DND-41 (cell line): ENCODE results near the gene GUCA2B.

ENCODE experiments used
- EZH2 ChIP-seq: IDR thresholded peaks from 3 replicates; pipeline ENCODE4 v1.6.1; 2012; ENCODE audit warnings: borderline replicate concordance, low read depth, mild to moderate bottlenecking, moderate library complexity, low read length, inconsistent platforms; ENCODE audit not compliant: severe bottlenecking
- TF ChIP-seq, protein P1 (sequence below): IDR thresholded peaks from 2 replicates; pipeline ENCODE4 v1.5.1; 2012; ENCODE audit warnings: borderline replicate concordance, low read length, moderate library complexity, mild to moderate bottlenecking; ENCODE audit not compliant: poor library complexity, severe bottlenecking; ENCODE audit errors: extremely low read depth

DNA sequence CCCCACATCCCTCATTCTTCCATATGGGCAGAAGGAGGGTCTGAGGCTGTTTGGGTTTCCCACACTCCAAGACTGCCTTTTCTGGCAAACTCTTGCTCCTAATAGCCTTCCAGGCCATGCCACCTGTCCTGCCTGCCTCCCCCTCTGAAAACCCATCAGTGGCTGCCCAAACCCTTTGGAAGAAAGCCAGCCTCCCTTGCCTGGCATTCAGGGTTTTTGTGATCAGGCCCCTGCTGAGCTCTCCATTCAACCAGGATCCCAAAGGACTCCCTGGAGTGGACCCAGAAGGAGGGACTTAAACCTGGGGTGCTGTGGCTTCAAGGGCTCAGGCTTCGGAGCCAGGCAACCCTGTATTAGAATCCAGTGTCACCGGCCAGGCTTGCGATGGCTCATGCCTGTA, 15.6 kb downstream of the GUCA2B start:
- TF ChIP-seq, protein P1, sequence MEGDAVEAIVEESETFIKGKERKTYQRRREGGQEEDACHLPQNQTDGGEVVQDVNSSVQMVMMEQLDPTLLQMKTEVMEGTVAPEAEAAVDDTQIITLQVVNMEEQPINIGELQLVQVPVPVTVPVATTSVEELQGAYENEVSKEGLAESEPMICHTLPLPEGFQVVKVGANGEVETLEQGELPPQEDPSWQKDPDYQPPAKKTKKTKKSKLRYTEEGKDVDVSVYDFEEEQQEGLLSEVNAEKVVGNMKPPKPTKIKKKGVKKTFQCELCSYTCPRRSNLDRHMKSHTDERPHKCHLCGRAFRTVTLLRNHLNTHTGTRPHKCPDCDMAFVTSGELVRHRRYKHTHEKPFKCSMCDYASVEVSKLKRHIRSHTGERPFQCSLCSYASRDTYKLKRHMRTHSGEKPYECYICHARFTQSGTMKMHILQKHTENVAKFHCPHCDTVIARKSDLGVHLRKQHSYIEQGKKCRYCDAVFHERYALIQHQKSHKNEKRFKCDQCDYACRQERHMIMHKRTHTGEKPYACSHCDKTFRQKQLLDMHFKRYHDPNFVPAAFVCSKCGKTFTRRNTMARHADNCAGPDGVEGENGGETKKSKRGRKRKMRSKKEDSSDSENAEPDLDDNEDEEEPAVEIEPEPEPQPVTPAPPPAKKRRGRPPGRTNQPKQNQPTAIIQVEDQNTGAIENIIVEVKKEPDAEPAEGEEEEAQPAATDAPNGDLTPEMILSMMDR: no peak
- TF ChIP-seq EZH2: no peak
